Lung (tissue), 12 donors: ENCODE measurements around the gene LAMA3. TPM values are rescaled to one million over a fixed set of nuclear protein-coding genes. Genes with fewer than 3 reads are reported as not detected.

Source experiments
- ATAC-seq: fragments of 200-7000 bp; cut with Tn5 transposase; one replicate; pipeline ENCODE4 v1.9.1; 2020; ENCODE audit warnings: moderate number of reproducible peaks; ENCODE audit not compliant: insufficient read depth, low FRiP score
- DNase-seq, 3 donors: peaks; one replicate each; pipeline ENCODE4 v3.0.0-alpha.2; 2013 to 2017
- H3K27ac ChIP-seq, 2 donors: one replicate each; pipeline ENCODE4 v1.5.1; 2013; ENCODE audit warnings: mild to moderate bottlenecking in 2 of 2, moderate library complexity in 2 of 2, control low read depth in 1 of 2, inconsistent platforms in 1 of 2, low read depth in 1 of 2, low read length in 1 of 2
- H3K27me3 ChIP-seq, 3 donors: one replicate each; pipeline ENCODE4 v1.5.1; 2013; ENCODE audit warnings: low read length in 2 of 3; ENCODE audit not compliant: control insufficient read depth in 3 of 3, insufficient read depth in 3 of 3
- H3K36me3 ChIP-seq, 4 donors: one replicate each; pipeline ENCODE4 v1.5.1; 2013; ENCODE audit warnings: low read length in 4 of 4, mild to moderate bottlenecking in 1 of 4, moderate library complexity in 1 of 4; ENCODE audit not compliant: control insufficient read depth in 4 of 4, insufficient read depth in 4 of 4
- H3K4me1 ChIP-seq, 5 donors: one replicate each; pipeline ENCODE4 v1.5.1; 2013; ENCODE audit warnings: low read length in 5 of 5, mild to moderate bottlenecking in 2 of 5, moderate library complexity in 1 of 5; ENCODE audit not compliant: control insufficient read depth in 5 of 5, insufficient read depth in 5 of 5
- H3K4me3 ChIP-seq: one replicate; pipeline ENCODE4 v1.5.1; 2013; ENCODE audit warnings: mild to moderate bottlenecking, control low read depth, moderate library complexity
- H3K9ac ChIP-seq, 2 donors: one replicate each; pipeline ENCODE4 v1.5.1; 2013; ENCODE audit warnings: low read length in 2 of 2, control low read depth in 1 of 2; ENCODE audit not compliant: insufficient read depth in 1 of 2
- H3K9me3 ChIP-seq, 4 donors: one replicate each; pipeline ENCODE4 v1.5.1; 2013; ENCODE audit warnings: low read length in 3 of 4, mild to moderate bottlenecking in 1 of 4, moderate library complexity in 1 of 4; ENCODE audit not compliant: control insufficient read depth in 4 of 4, insufficient read depth in 3 of 4
- WGBS, 2 donors: extraction: QIAGEN DNeasy Blood & Tissue Kit; methylation state at CpG; one replicate each; pipeline ENCODE4 v1.1.7; 2013; 5-methylcytosine and 5-hydroxymethylcytosine counted together
- polyA plus RNA-seq, 2 donors: library from polyadenylated mRNA; stranded (reverse); fragments of 200-250 nt; gene quantifications; one replicate each; pipeline ENCODE4 v1.2.1, GENCODE V29; 2013
- total RNA-seq, 2 donors: library from RNA; depleted of rRNA in 1 of 2; stranded (reverse); fragments of >200 nt in 1 of 2; gene quantifications; one replicate each; pipeline ENCODE4 v1.2.1, GENCODE V29; 2014 to 2021
- TF ChIP-seq, protein P1 (sequence below): IDR thresholded peaks from 2 replicates; pipeline ENCODE4 v1.5.1; 2012; ENCODE audit warnings: mild to moderate bottlenecking; ENCODE audit errors: control extremely low read depth, extremely low read depth
- donor health status: control.
- donor health status: control.
- donor health status: Bipolar disorder and iron deficiency.
- donor health status: healthy.
- donor health status: DM: yes; HTN: yes; CAD: no.

The LAMA3 gene
- total and polyA plus RNA-seq, 4 donors, result 14.1 to 110 (median 51.9) TPM

DNA sequence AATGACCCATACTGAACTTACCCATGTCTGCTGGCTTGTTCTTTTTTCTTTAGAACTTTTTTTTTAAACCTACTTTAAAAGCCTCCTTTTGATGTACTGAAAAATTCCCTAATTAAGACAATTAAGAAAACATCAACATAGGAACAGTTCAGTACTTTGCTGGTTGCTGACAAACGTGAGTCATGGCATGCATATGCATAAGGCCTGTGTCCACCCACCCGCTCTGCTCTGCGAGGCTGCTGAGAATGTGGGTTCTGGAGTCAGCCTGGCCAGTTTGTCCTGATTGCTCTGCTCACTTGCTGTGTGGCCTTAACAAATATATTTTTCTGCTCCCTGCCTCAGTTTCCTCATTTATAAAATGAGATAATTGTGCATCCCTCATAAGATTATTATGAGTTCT, 27.3 kb downstream of the LAMA3 start:
- DNase-seq (no peak), ATAC-seq (no peak)
- H3K36me3 ChIP-seq, result no peaks in the 10 kb centered on the region
- peaks cover 0 to 2% (median 0%) of the 10 kb centered on the region in 4 donors for H3K9me3 ChIP-seq
- H3K4me1 ChIP-seq, result peaks cover 0 to 4% (median 0%) of the 10 kb centered on the region in 5 donors
- no peaks in the 10 kb centered on the region for H3K27me3 ChIP-seq
- H3K9ac ChIP-seq, result no peak overlapping the region
- 83 to 85% methylated on average over 3 of the region's 3 CpGs for WGBS, 2 donors
- H3K4me3 ChIP-seq, result no peak overlapping the region
- H3K27ac ChIP-seq, result no peak overlapping the region
- TF ChIP-seq, protein P1, sequence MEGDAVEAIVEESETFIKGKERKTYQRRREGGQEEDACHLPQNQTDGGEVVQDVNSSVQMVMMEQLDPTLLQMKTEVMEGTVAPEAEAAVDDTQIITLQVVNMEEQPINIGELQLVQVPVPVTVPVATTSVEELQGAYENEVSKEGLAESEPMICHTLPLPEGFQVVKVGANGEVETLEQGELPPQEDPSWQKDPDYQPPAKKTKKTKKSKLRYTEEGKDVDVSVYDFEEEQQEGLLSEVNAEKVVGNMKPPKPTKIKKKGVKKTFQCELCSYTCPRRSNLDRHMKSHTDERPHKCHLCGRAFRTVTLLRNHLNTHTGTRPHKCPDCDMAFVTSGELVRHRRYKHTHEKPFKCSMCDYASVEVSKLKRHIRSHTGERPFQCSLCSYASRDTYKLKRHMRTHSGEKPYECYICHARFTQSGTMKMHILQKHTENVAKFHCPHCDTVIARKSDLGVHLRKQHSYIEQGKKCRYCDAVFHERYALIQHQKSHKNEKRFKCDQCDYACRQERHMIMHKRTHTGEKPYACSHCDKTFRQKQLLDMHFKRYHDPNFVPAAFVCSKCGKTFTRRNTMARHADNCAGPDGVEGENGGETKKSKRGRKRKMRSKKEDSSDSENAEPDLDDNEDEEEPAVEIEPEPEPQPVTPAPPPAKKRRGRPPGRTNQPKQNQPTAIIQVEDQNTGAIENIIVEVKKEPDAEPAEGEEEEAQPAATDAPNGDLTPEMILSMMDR, result no peak

DNA sequence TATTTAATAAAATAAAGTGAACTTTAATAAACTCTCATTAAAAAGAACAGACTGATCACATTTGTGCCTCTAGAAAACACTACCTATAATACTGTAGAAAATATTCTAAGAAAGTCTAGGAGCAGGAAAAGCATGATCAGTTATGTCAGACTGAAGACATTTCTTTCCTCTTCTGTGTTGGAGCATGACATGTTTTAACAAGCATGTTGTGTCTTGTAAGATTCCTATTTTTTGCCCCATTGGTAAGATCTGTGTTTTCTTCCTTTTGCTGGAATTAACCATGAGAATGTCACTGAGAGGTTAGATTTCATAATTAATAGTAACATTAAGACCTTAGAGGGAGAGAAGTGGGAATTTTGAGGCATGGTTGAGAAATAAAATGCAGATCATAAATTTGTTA, 27.7 kb downstream of the LAMA3 start:
- Histone ChIP-seq H3K27me3 (no peaks in the 10 kb centered on the region), H3K9me3 (peaks cover 0 to 2% (median 0%) of the 10 kb centered on the region in 4 donors), H3K4me1 (peaks cover 0 to 4% (median 0%) of the 10 kb centered on the region in 5 donors), H3K27ac (no peak overlapping the region), H3K36me3 (no peaks in the 10 kb centered on the region), H3K4me3 (no peak overlapping the region), H3K9ac (no peak overlapping the region)
- TF ChIP-seq, protein P1, result no peak
- ATAC-seq (no peak), DNase-seq (no peak)

DNA sequence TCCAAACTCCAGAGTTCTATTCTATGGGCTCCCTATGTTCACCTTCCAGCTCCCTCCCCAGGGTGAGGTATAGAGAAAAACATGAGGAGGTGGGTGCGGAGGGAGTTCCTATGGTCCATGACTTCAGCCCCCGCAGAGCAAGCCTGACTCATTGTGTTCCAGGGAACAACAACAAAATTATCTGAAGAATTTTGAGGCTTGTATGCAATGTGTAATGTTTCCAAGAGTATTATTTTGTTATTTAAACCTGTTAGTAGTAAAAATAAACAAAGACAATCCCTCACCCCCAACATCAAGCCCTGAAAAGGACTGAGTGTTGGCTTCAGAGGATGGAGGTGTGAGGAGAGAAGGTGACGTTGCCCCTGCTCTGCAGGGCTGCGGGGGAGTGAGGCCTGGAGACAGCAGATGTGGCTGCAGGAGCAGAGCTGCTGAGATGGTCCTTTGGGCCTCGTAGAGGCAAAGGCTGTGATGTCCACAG, 29.0 kb downstream of the LAMA3 start:
- Histone ChIP-seq H3K9ac (no peak overlapping the region), H3K4me1 (peaks cover 0 to 2% (median 0%) of the 10 kb centered on the region in 5 donors), H3K4me3 (no peak overlapping the region), H3K36me3 (no peaks in the 10 kb centered on the region), H3K27ac (peak overlapping the region in 1 of 2 donors; percentile 28), H3K9me3 (peaks cover 0 to under 1% (median 0%) of the 10 kb centered on the region in 4 donors), H3K27me3 (no peaks in the 10 kb centered on the region)
- TF ChIP-seq, protein P1, result no peak
- DNase-seq, result no peak
- ATAC-seq, result no peak
- 84 to 87% methylated on average over 5 of the region's 5 CpGs for WGBS, 2 donors

DNA sequence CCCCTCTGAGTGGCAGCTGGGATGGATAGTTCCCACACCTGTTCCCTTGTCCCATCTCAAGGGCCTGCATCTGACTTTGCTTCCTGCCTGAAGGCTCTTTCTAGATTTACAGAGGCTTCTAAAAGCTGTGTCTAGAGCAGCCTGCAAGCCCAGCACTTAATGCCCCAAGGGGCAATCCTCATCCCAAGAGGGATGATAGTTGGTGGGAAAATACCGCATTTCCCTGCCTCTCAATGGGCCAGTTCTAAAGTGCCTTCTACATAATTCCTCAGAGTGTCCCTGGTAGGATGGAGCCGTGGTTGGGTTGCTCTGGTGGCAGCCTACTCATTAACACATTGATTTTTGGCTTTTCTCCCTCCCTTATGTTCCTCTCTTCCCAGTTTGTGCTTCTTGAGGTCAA, 29.5 kb downstream of the LAMA3 start:
- DNase-seq, result no peak
- ATAC-seq, result no peak
- no peaks in the 10 kb centered on the region for H3K27me3 ChIP-seq
- peak overlapping the region in 1 of 2 donors; percentile 28 for H3K27ac ChIP-seq
- TF ChIP-seq, protein P1, result no peak
- no peak overlapping the region for H3K9ac ChIP-seq
- WGBS, 2 donors, result 88 to 94% methylated on average over 2 of the region's 2 CpGs
- H3K9me3 ChIP-seq, result no peaks in the 10 kb centered on the region
- peaks cover 0 to 2% (median 0%) of the 10 kb centered on the region in 5 donors for H3K4me1 ChIP-seq
- no peaks in the 10 kb centered on the region for H3K36me3 ChIP-seq
- no peak overlapping the region for H3K4me3 ChIP-seq
